ENCODE measurements around the gene CPAMD8.
"Not testable (repeated sequence)": the region's sequence is repeated elsewhere in the genome, so short reads cannot be mapped to it uniquely, and the experiment has no call there.

CPAMD8 gene

GRCh38 chr19:16944626-16945363 is 81.8 kb downstream of the CPAMD8 start:
- DNase-seq, result no peak

- DNase-seq, result no peak
These were observed 82.5 kb downstream of the CPAMD8 start for GRCh38 chr19:16943942-16944625.

DNA sequence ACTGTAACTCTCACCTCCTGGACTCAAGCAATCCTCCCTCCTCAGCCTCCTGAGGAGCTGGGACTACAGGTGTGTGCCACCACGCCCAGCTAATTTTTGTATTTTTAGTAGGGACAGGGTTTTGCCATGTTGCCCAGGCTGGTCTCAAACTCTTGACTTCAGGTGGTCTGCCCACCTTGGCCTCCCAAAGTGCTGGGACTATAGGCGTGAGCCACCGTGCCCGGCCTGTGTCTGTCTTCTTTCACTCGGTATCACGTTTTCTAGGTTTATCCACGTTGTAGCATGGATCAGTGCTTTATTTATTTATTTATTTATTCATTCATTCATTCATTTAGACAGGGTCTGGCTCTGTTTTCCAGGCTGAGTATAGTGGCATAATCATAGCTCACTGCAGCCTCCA is 83.5 kb downstream of the CPAMD8 start:
- DNase-seq, result not testable (repeated sequence)

GRCh38 chr19:16942583-16942982 is 84.0 kb downstream of the CPAMD8 start:
- no peak for DNase-seq

GRCh38 chr19:16940626-16941025 is 86.0 kb downstream of the CPAMD8 start:
- no peak for DNase-seq

- DNase-seq, result not testable (repeated sequence)
These were observed 86.5 kb downstream of the CPAMD8 start for GRCh38 chr19:16940063-16940462.

DNA sequence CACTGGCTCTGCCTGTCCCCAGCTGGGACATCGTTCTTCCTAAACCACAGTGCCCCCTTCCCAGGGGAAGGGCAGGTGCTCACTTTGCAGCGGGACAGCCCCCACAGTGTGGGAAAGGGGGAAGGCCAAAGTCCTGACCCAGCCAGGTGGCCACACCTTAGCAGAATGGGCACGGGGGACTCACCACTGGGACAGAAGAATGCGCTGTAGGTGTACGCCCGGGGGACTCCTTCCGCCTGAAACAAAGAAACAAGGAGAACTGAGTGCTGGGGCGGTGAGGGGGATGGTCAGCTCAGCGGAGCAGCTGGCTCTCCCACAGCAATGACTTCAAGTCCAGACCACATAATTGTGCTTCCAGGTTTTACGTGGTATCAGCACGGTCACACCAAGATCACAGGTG is 88.4 kb downstream of the CPAMD8 start:
- no peak for DNase-seq

DNA sequence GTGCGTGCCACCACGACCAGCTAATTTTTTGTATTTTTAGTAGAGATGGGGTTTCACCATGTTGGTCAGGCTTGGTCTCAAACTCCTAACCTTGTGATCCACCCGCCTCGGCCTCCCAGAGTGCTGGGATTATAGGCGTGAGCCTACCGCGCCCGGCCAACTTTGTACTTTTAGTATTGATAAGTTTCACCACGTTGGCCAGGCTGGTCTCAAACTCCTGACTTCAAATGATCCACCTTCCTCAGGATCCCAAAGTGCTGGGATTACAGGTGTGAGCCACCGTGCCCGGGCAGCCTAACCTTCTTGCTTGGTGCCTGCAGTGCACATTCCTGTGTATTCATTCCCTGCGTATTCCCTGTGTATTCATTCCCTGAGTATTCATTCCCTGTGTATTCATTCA is 88.8 kb downstream of the CPAMD8 start:
- not testable (repeated sequence) for DNase-seq

DNA sequence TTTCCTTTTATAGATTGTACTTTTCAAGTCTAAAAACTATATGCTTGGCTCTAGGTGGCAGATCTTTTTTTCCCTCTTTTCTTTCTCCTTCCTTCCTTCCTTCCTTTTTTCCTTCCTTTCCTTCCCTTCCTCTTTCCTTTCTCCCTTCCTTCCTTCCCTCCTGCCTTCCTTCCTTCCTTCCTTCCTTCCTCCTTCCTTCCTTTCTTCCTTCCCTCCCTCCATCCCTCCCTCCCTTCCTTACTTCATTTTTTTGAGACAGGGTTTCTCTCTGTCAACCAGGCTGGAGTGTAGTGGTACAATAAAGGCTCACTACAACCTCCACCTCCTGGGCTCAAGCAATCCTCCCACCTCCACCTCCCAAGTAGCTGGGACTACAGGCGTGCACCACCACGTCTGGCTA is 89.7 kb downstream of the CPAMD8 start:
- DNase-seq, result no peak

GRCh38 chr19:16934489-16934888 is 92.1 kb downstream of the CPAMD8 start:
- DNase-seq, result no peak

DNA sequence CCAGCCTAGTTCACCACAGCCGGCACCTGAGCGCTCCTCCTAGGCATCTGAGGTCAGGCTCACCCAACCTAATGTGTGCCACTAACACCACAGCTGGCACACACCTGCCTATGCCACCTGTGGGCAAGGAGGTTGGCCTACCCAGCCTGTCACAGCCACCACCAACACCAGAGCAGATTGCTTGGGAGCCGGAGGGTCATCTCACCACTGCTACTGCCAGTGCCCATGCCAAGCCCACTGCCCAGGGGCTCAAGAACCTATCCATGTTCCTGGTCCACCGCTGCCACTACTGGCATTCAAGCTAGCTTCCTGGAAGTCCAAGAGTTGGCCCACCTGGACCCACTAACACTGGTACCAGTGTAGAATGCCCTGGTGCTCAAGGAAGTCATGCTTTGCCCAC is 95.3 kb downstream of the CPAMD8 start:
- DNase-seq, result no peak

GRCh38 chr19:16930753-16931152 is 95.9 kb downstream of the CPAMD8 start:
- no peak for DNase-seq

- no peak for DNase-seq
These were observed 97.7 kb downstream of the CPAMD8 start for GRCh38 chr19:16928916-16929315.

DNA sequence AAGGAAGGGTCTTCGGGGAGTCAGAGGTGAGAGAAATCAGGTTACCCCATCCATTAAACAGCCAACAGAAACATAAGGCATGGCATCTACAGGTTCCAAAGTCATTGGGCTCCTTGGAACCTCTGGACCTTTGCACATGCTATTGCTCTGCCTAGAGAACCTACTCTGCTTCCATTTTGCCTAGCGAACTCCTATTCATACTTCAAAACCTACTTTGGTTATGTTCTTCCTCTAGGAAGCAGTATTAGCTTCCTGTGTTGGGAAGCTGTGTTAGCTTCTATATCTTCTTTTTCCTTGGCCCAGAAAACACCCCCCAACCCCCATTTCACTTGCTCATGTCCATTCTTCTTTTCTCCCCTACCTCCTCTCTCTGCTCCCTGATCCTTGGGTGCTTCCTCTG is 98.3 kb downstream of the CPAMD8 start:
- DNase-seq, result no peak

DNA sequence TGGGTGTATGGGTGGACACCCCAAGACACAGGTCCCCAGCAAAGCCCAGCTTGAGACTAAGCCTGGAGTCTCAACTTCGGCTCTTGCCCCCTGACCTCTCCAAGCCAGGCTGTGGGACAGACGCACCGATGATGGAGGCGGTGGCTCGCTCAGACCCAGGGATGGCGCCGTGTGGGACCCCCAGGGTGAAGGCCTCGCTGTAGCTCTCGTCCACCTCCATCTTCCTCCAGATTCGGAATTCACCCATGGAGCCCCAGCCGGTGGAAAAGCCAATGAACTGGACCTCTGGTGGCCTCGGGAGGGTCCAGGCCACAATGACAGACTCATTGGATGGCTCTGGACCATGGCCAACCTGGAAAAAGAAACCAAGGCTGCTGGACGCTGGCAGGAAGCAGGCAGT is 98.7 kb downstream of the CPAMD8 start:
- no peak for DNase-seq

GRCh38 chr19:16922949-16923348 is 103.7 kb downstream of the CPAMD8 start:
- no peak for DNase-seq

DNA sequence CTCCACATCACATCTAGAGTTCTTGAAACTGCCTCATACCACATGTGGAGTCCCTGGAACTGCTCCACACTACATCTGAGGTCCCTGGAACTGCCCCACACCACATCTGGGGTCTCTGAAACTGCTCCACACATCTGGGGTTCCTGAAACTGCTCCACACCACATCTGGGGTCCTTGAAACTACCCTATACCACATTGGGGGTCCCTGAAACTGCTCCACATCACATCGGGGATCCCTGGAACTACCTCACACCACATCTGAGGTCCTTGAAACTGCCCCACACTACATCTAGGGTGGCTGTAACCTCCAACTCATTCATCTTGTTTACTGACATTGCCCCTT is 104.0 kb downstream of the CPAMD8 start:
- no peak for DNase-seq

DNA sequence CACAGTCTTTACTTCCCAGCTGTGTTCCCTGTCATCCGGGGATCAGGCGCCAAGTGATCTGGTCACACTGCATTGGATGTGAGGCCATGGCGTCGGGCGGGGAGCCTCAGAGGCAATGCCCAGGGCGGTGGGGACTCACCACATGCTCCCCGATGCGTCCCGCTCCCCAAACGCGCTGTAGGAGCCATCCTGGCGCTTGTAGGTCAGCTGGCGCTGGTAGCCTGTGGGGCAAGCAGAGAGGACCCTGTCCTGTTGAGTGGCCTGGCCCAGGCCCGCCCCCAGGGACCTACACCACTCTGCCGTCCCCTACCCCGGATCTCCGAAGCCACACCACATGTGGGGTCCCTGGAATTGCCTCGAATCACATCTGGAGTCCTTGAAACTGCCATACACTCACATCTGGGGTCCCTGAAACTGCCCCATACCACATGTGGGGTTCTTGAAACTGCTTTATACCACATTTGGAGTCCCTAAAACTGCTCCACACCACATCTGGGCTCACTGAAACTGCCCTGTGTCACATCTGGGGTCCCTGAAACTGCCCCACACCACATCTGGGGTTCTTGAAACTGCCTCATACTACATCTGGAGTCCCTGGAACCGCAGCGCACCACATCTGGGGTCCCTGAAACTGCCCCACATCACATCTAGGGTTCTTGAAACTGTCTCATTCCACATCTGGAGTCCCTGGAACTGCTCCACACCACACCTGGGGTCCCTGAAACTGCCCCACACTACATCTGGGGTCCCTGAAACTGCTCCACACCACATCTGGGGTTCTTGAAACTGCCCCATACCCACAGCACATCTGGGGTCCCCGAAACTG is 104.6 kb downstream of the CPAMD8 start:
- DNase-seq, result no peak

- DNase-seq, result no peak
These were observed 105.6 kb downstream of the CPAMD8 start for GRCh38 chr19:16920816-16921529.

- DNase-seq, result no peak
These were observed 107.1 kb downstream of the CPAMD8 start for GRCh38 chr19:16919496-16919895.

GRCh38 chr19:16917401-16917800 is 109.2 kb downstream of the CPAMD8 start:
- DNase-seq, result no peak

DNA sequence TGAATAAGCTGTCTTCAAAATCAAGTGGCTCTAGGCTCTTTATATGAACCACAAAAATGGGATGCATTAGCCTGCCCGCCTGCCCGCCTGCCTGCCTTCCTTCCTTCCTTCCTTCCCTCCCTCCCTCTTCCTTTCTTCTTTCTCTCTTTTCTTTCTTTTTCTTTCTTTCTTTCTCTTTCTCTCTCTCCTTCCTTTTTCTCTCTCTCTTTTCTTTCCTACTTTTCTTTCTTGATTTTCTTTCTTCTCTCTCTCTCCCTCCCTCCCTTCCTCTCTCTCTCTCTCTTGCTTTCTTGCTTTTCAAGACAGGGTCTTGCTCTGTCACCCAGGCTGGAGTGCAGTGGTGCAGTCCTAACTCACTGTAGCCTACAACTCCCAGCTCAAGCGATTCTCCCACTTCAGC is 110.9 kb downstream of the CPAMD8 start:
- no peak for DNase-seq

- DNase-seq, result no peak
These were observed 111.5 kb downstream of the CPAMD8 start for GRCh38 chr19:16915135-16915534.

Measured in NCI-H2227 treated with DMSO at 0.1 percent for 48 hours (cell line).